GM12875 (cell line): Measurements from ENCODE around the gene PRKN.
"Not testable (repeated sequence)": the region's sequence is repeated elsewhere in the genome, so short reads cannot be mapped to it uniquely, and the experiment has no call there.

Experiments
- H3K4me3 ChIP-seq: one replicate; pipeline ENCODE4 v1.5.1; 2011; ENCODE audit warnings: low read depth, low read length, control low read depth
- TF ChIP-seq, protein P1 (sequence below): IDR thresholded peaks from 2 replicates; pipeline ENCODE4 v1.5.1; 2011; ENCODE audit warnings: low read depth, mild to moderate bottlenecking, control low read depth, inconsistent platforms, low read length, moderate library complexity, borderline replicate concordance; ENCODE audit not compliant: insufficient read depth

The PRKN gene

DNA sequence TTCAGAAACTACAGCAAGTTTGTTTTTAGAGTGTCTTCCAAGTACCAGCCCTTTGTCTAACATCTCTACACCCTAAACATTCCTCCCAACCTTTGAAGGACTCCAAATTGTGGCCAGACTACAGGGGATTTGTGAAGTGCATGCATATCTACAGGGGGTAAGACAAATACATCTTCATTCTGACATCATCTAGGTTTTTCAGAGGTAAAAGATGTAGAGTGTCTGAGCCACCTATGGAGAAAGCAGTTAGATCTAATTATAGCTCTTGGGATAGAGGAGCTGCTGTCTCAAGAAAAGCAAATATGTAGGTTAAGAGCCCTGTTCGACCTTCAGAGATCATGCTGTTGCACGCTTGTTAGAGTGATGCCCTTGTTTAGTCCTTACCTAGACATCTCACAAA lies 836.0 kb downstream of the PRKN start:
- H3K4me3 ChIP-seq: no peak overlapping the region
- TF ChIP-seq, protein P1, sequence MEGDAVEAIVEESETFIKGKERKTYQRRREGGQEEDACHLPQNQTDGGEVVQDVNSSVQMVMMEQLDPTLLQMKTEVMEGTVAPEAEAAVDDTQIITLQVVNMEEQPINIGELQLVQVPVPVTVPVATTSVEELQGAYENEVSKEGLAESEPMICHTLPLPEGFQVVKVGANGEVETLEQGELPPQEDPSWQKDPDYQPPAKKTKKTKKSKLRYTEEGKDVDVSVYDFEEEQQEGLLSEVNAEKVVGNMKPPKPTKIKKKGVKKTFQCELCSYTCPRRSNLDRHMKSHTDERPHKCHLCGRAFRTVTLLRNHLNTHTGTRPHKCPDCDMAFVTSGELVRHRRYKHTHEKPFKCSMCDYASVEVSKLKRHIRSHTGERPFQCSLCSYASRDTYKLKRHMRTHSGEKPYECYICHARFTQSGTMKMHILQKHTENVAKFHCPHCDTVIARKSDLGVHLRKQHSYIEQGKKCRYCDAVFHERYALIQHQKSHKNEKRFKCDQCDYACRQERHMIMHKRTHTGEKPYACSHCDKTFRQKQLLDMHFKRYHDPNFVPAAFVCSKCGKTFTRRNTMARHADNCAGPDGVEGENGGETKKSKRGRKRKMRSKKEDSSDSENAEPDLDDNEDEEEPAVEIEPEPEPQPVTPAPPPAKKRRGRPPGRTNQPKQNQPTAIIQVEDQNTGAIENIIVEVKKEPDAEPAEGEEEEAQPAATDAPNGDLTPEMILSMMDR: no peak

DNA sequence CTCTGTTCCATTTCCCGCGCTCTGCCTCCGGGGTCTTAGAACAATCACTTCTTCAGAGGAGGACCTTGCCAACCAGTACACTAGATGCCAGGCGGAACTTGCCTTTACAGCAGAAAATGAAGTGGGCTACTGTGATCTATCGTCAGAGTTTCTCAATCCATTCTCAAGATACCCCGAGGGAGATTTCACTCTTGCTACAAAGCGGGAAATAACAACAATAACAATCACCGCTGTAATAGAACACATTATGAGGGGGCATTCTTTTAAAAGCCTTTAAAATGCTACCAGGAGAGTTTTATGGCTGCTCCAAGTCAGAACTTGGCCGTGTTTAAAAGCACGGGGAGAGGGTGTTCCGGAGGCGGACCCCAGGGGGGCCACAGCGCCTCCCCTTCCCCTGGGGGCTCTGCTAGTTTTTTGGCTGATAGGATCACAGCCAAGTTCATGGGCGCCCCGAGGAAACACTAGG lies 836.7 kb downstream of the PRKN start:
- TF ChIP-seq, protein P1: no peak
- H3K4me3 ChIP-seq: no peak overlapping the region

DNA sequence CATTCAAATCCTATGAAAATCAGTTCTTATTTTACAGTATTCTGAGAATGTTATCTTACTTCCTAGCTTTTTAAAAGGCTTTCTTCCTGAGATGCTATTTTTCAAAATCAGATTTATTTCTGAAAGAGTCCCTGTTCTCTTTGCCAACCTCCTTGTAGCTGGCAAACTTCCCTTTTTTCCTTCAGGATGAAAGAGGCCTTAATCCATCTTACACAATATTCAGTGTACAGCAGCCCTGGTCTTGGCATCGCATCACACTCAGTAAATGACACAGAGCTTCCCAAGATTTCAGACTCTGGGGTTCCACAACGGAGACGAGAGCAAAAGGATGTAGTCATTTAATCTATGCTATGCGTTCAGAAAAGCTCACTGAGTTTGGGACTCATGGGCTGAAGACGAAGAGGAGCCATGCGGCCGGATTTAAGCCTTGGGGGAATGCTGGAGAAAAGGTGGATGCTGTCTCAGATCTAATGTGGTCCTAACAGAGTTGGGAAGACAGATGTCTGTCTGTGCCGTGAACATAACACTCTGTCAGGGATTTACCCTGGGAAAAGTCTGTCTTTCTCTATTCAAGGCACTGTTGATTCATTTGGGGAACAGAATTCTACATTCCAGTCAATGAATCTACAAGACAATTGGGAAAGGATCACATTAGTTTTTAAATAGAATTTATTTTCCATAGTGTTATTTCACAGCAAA lies 837.3 kb downstream of the PRKN start:
- TF ChIP-seq, protein P1: no peak
- no peak overlapping the region for H3K4me3 ChIP-seq

DNA sequence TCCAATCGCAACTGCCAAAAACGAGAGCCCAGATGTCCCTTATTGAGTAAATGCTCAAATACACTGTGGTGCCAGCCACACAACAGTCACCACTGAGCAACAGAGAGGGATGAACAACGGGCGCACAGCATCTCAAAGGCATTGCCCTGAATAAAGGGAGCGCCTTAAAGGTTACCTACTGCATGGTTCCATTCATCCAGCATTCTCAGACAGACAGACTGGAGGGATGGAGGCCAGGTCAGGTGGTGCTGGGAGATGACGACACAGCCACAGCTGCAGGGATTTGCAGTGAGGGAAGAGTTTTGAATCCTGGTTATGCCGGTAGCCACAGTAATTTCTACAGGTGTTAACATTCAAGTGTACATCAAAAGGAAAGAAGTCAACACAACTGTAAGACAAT lies 838.2 kb downstream of the PRKN start:
- TF ChIP-seq, protein P1: no peak
- H3K4me3 ChIP-seq: no peak overlapping the region

DNA sequence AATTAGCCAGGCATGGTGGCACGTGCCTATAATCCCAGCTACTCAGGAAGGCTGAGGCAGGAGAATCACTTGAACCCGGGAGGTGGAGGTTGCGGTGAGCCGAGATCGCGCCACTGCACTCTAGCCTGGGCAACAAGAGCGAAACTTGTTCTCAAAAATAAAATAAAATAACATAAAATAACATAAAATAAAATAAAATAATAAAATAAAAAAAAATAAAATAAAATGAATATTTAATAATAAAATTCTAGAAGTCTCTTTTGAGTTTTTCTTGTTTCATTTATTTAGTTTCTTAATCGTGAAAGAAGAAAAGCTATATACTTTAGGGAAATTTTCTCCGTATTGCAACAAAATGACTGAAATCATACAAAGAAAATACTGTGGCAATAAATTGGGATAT lies 841.0 kb downstream of the PRKN start:
- H3K4me3 ChIP-seq: not testable (repeated sequence)

DNA sequence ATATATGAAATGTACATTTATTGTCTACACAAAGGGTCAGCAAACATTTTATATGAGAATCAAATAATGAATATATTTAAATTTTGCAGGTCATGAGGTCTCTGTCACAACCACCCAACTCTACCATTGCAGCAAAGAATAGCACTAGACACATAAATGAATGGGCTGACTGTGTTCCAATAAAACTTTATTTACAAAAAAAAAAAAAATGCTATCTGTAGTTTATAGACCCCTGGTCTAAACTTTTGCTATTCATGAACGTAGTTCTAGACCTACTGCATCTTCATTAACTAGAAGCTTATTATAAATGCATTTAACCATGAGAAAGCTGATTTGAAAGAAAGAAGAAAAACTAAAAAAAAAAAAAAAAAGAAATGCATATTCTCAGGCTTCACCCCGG lies 842.8 kb downstream of the PRKN start:
- TF ChIP-seq, protein P1: no peak
- no peak overlapping the region for H3K4me3 ChIP-seq

DNA sequence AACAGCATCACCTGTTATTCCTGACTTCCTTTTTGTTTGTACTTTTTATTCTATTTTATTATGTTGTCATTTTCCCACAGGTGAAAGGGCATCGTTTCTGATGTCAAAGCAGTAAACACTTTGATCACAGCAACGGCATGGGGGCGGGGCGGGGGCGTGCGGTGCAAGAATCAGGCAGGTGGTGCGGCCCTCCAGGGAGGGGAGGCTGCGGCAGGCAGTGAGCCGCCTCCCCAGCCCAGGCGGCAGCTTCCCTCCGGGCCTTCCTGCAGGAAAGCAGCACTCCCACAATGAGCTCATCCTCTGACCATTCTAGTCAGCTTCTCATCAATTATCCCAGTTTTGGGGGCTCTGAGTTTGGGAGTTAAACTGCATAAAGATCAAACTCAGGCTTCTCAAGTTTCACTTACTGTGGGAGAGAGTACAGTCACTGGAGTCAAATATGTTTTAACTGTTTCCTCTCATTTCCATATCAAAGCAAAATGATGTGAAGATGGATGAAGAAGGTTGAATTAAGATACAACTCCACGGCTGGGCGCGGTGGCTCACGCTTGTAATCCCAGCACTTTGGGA lies 845.3 kb downstream of the PRKN start:
- H3K4me3 ChIP-seq: no peak overlapping the region
- TF ChIP-seq, protein P1: no peak
